ENCODE data around the gene C4BPB.

The C4BPB gene

GRCh38 chr1:207103892-207104373 is 15.3 kb downstream of the C4BPB start, which contains the start of gene C4BPA:
Gene C4BPA (plus strand): TSS chr1:207104233. CDS start chr1:207113026, 8,793 bp downstream.
- TF ChIP-seq ZFX (IDR thresholded peaks at IDR 0.05) (no peak), CTCF (conservative IDR thresholded peaks at IDR 0.05) (no peak)
- no peak within 1 kb of the TSS for H3K27ac ChIP-seq

- no peak for TF ChIP-seq CTCF (conservative IDR thresholded peaks at IDR 0.05)
- H3K27ac ChIP-seq: no peak overlapping the region
Observed at GRCh38 chr1:207109004-207109403, 20.3 kb downstream of the C4BPB start.

GRCh38 chr1:207112616-207113296 is 24.1 kb downstream of the C4BPB start:
- no peak for TF ChIP-seq CTCF (conservative IDR thresholded peaks at IDR 0.05)
- no peak for TF ChIP-seq ZFX (IDR thresholded peaks at IDR 0.05)
- H3K27ac ChIP-seq: no peak overlapping the region

GRCh38 chr1:207115269-207115668 is 26.6 kb downstream of the C4BPB start:
- TF ChIP-seq CTCF (conservative IDR thresholded peaks at IDR 0.05) (no peak), ZFX (IDR thresholded peaks at IDR 0.05) (no peak)
- H3K27ac ChIP-seq: no peak overlapping the region

- no peak for TF ChIP-seq CTCF (conservative IDR thresholded peaks at IDR 0.05)
- TF ChIP-seq ZFX (IDR thresholded peaks at IDR 0.05): no peak
- H3K27ac ChIP-seq: no peak overlapping the region
Observed at GRCh38 chr1:207124389-207124788, 35.7 kb downstream of the C4BPB start.

- no peak overlapping the region for H3K27ac ChIP-seq
- TF ChIP-seq CTCF (conservative IDR thresholded peaks at IDR 0.05) (no peak), ZFX (IDR thresholded peaks at IDR 0.05) (no peak)
Observed at GRCh38 chr1:207128336-207128921, 39.8 kb downstream of the C4BPB start.

GRCh38 chr1:207129053-207129452 is 40.4 kb downstream of the C4BPB start:
- no peak for TF ChIP-seq ZFX (IDR thresholded peaks at IDR 0.05)
- no peak for TF ChIP-seq CTCF (conservative IDR thresholded peaks at IDR 0.05)

More at GRCh38 chr1:207129053-207129452, 40.4 kb downstream of the C4BPB start:
- H3K27ac ChIP-seq: no peak overlapping the region

Measured in C4-2B (cell line).